Spleen (tissue), 11 donors: ENCODE results near the gene GSDMA. TPM values are rescaled to one million over a fixed set of nuclear protein-coding genes. Genes with fewer than 3 reads are reported as not detected.

Source experiments
- DNase-seq: peaks from one replicate; pipeline ENCODE4 v3.0.0-alpha.2; 2020
- H3K27ac ChIP-seq, 8 donors: fragments of 200-600 bp; sonication (generic) in 7 of 8; 1 replicate in 4 of 8; 2 replicates in 4 of 8; pipeline versions ENCODE4 v1.5.0 to v1.8.0; 2016 to 2021; ENCODE audit warnings: inconsistent platforms in 4 of 8, mild to moderate bottlenecking in 4 of 8, moderate library complexity in 1 of 8
- H3K27me3 ChIP-seq, 7 donors: fragments of 200-600 bp; sonication (generic) in 6 of 7; replicated peaks in 1 of 7; 1 replicate in 4 of 7; 2 replicates in 3 of 7; pipeline versions ENCODE4 v1.5.0 to v1.8.0; 2016 to 2021; ENCODE audit warnings: inconsistent platforms in 3 of 7, mild to moderate bottlenecking in 1 of 7
- H3K36me3 ChIP-seq, 6 donors: fragments of 200-600 bp; sonication (generic) in 5 of 6; 1 replicate in 4 of 6; 2 replicates in 2 of 6; pipeline versions ENCODE4 v1.5.0 to v1.8.0; 2016 to 2021; ENCODE audit warnings: inconsistent platforms in 2 of 6
- H3K4me1 ChIP-seq, 6 donors: fragments of 200-600 bp; sonication (generic) in 5 of 6; 1 replicate in 3 of 6; 2 replicates in 3 of 6; pipeline versions ENCODE4 v1.5.0 to v1.8.0; 2016 to 2021; ENCODE audit warnings: inconsistent platforms in 3 of 6
- H3K4me3 ChIP-seq, 8 donors: fragments of 200-600 bp; sonication (generic) in 7 of 8; 1 replicate in 4 of 8; 2 replicates in 4 of 8; pipeline versions ENCODE4 v1.5.0 to v1.8.0; 2016 to 2021; ENCODE audit warnings: inconsistent platforms in 4 of 8, mild to moderate bottlenecking in 4 of 8, moderate library complexity in 2 of 8
- H3K9me3 ChIP-seq, 8 donors: fragments of 200-600 bp; sonication (generic) in 7 of 8; 1 replicate in 4 of 8; 2 replicates in 4 of 8; pipeline versions ENCODE4 v1.5.0 to v1.8.0; 2016 to 2021; ENCODE audit warnings: inconsistent platforms in 4 of 8
- POLR2A ChIP-seq, 3 donors: fragments of 450-650 bp; IDR thresholded peaks; one replicate each; pipeline ENCODE4 v1.5.1; 2017; ENCODE audit warnings: antibody characterized with exemption in 3 of 3, mild to moderate bottlenecking in 1 of 3
- POLR2AphosphoS5 ChIP-seq, 3 donors: sonication (generic); formaldehyde crosslinking; IDR thresholded peaks; one replicate each; pipeline ENCODE4 v1.5.1; 2017; ENCODE audit warnings: antibody characterized with exemption in 3 of 3
- WGBS, 5 donors: extraction: QIAGEN DNeasy Blood & Tissue Kit in 3 of 5; methylation state at CpG; one replicate each; pipeline versions ENCODE4 v1.1.5 to v1.1.7; 2013 to 2018; 5-methylcytosine and 5-hydroxymethylcytosine counted together
- intact Hi-C: fragments of 100-400 bp; cut with DNase I; formaldehyde crosslinking; loops from one replicate; pipeline ENCODE4 v1.15.0; 2023; ENCODE audit warnings: low total_unique reads
- polyA plus RNA-seq, 3 donors: library from polyadenylated mRNA; stranded (reverse); fragments of 200-250 nt; gene quantifications; one replicate each; pipeline ENCODE4 v1.2.1, GENCODE V29; 2013
- total RNA-seq, 7 donors: library from RNA; depleted of rRNA in 3 of 7; stranded (reverse); fragments of >200 nt in 3 of 7; fragmentation: NEBNext Ultra II Directional in 4 of 7; extraction: Animal tissue kit (Norgen Biotek cat#: 25700) in 4 of 7; gene quantifications; one replicate each; pipeline versions ENCODE4 v1.1.0 to v1.2.1, GENCODE V29; 2016 to 2021
- TF ChIP-seq, protein P1 (sequence below), 11 experiments: fragments of 200-600 bp in 7 of 11; fragments of 450-650 bp in 4 of 11; sonication (generic) in 4 of 11; IDR thresholded peaks in 8 of 11; conservative IDR thresholded peaks in 3 of 11; 1 replicate in 7 of 11; 2 replicates in 4 of 11; pipeline versions ENCODE4 v1.4.0 to v1.8.0; 2016 to 2021; ENCODE audit warnings: antibody characterized with exemption in 11 of 11, inconsistent platforms in 4 of 11, mild to moderate bottlenecking in 1 of 11
- donor health status: healthy with polysubstance abuse.
- donor health status: DM: no; HTN: no; CAD: no; lungs with moderate emphysema.
- donor health status: DM: no; HTN: no; CAD: no.
- donor health status: Bipolar disorder and iron deficiency.
- donor health status: healthy.
- donor health status: DM: no; HTN: no; CAD: no.
- donor health status: DM: yes; HTN: yes; CAD: no.

GSDMA gene
- total and polyA plus RNA-seq, 10 donors: 0.07 to 1.2 (median 0.41) TPM; not detected in 3

DNA sequence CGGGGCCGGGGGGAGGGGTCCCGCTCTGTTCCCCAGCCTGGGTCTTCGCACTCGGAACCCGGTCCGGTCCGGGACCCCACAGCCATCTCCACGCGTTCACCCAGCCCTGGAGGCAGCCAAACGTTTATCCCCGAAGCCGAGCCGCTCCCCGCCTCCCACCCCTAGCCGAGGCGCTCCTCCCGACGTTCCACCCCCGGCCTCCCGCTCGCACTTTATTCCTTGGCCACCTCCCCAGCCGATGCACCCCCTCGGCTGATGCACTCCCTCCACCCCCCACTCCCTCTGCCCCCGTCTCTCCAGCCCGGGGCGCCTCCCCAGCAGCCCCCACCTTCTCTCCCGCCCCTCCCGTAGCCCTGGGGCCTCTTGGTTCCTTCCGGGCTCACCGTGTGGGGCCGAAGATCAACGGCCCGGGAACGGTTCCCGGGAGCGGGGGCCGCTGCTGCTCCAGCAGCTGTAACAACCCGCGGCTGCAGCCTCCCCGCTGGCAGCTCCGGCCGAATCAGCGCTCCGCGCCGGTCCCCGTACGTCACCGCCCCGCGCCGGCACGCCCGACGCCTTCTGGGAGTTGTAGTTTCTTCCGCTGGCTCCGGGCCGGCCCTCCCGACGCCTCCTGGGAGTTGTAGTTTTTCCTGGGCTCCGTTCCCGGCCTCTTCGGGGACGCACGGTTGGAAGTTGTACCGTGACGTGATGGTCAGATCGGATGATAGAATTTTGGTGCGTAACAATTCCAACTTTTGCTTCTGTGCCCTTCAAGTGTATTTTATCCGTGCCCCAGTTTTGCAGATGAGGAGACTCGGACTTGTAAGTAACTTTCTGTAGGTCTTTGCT lies 35.5 kb upstream of the GSDMA start, which contains the start of the genes LRRC3C and ORMDL3:
LRRC3C (plus strand) TSS at position 632 of the 828 bp plus-strand sequence. CDS start 13,792 bp downstream, outside the sequence.
ORMDL3 (minus strand) TSS at position 501 of the 828 bp plus-strand sequence. CDS start 3,398 bp downstream, outside the sequence.
- peaks cover 32 to 75% (median 65%) of the 10 kb centered on the region in 6 donors for H3K4me1 ChIP-seq
- 1 to 2% (median 1%) methylated on average over 61 to 72 of the region's 72 CpGs for WGBS, 5 donors
- peak; percentile 97 for DNase-seq

DNA sequence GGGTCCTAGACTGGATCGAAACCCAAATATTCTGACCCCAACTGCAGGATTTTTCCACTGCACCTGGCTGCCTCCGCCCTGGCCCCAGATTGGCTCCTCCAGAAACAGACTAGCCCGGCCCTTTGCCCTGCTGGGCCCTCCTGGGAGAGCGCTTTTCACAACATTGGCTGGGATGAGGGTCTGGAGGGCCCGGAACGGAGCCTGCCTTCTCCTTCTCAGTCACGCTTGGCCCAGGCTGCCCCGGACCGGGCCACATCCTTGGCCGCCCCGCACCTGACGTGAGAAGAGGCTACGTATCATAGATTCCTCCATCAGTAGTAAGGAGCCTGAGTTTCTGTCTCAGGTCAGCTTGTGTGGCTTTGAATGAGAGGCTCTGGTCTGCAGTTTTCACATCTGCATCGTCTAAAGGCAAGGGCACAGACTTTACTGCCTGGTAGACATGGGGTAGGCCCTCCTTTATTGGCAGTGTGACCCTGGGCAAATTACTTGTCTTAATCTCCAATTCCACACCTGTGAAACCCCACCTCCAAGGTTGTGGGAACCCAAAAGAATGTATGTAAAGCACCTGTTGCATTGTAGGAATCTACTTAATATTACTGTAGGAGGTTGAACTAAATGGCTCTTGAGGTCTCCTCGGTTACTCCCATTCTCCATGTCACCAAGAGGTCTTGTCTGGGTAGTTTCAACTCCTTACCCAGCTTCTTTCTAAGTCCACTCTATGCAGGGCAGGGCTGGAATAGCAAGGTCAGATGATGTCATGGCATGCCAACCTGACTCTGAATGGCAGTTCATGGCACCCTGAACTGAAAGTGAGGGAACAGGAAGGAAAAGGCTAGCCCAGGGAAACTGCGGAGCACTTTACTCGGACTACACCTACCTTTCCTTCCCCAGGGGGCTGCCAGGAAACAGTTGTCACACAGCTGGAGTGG lies 34.6 kb upstream of the GSDMA start:
- TF ChIP-seq POLR2A (IDR thresholded peaks at IDR 0.05) (no peak), POLR2AphosphoS5 (IDR thresholded peaks at IDR 0.05) (peak in 1 of 3 donors; percentile 35)
- TF ChIP-seq, protein P1, sequence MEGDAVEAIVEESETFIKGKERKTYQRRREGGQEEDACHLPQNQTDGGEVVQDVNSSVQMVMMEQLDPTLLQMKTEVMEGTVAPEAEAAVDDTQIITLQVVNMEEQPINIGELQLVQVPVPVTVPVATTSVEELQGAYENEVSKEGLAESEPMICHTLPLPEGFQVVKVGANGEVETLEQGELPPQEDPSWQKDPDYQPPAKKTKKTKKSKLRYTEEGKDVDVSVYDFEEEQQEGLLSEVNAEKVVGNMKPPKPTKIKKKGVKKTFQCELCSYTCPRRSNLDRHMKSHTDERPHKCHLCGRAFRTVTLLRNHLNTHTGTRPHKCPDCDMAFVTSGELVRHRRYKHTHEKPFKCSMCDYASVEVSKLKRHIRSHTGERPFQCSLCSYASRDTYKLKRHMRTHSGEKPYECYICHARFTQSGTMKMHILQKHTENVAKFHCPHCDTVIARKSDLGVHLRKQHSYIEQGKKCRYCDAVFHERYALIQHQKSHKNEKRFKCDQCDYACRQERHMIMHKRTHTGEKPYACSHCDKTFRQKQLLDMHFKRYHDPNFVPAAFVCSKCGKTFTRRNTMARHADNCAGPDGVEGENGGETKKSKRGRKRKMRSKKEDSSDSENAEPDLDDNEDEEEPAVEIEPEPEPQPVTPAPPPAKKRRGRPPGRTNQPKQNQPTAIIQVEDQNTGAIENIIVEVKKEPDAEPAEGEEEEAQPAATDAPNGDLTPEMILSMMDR (IDR thresholded peaks at IDR 0.05 in 8 of 11, conservative IDR thresholded peaks at IDR 0.05 in 3 of 11): peak in 1 of 11 experiments; percentile 3
- Histone ChIP-seq H3K4me3 (peak overlapping the region; percentile 66 to 97 (median 86)), H3K36me3 (peaks cover 0 to 13% (median 10%) of the 10 kb centered on the region in 6 donors), H3K4me1 (peaks cover 32 to 66% (median 58%) of the 10 kb centered on the region in 6 donors), H3K27me3 (no peaks in the 10 kb centered on the region), H3K9me3 (no peaks in the 10 kb centered on the region), H3K27ac (peak overlapping the region; percentile 81 to 93 (median 86))
- intact Hi-C loops: no loop called here
- WGBS, 5 donors: 29 to 40% (median 39%) methylated on average over 17 of the region's 17 CpGs
- peak; percentile 87 for DNase-seq

More for the DNA sequence above, 35.5 kb upstream of the GSDMA start, which contains the start of the genes LRRC3C and ORMDL3:
- intact Hi-C loops: no loop called here
- Histone ChIP-seq H3K27ac (peak within 1 kb of the TSS; percentile 81 to 93 (median 86)), H3K27me3 (no peaks in the 10 kb centered on the region), H3K4me3 (peak within 1 kb of the TSS; percentile 66 to 97 (median 86)), H3K9me3 (no peaks in the 10 kb centered on the region), H3K36me3 (peaks cover under 1 to 22% (median 18%) of the 10 kb centered on the region in 6 donors)
- TF ChIP-seq POLR2AphosphoS5 (IDR thresholded peaks at IDR 0.05): peak; percentile 92 to 97 (median 93)
- TF ChIP-seq, protein P1 (IDR thresholded peaks at IDR 0.05 in 8 of 11, conservative IDR thresholded peaks at IDR 0.05 in 3 of 11): peak in 1 of 11 experiments; percentile 3
- TF ChIP-seq POLR2A (IDR thresholded peaks at IDR 0.05): peak in 2 of 3 donors; percentile 43 to 96

DNA sequence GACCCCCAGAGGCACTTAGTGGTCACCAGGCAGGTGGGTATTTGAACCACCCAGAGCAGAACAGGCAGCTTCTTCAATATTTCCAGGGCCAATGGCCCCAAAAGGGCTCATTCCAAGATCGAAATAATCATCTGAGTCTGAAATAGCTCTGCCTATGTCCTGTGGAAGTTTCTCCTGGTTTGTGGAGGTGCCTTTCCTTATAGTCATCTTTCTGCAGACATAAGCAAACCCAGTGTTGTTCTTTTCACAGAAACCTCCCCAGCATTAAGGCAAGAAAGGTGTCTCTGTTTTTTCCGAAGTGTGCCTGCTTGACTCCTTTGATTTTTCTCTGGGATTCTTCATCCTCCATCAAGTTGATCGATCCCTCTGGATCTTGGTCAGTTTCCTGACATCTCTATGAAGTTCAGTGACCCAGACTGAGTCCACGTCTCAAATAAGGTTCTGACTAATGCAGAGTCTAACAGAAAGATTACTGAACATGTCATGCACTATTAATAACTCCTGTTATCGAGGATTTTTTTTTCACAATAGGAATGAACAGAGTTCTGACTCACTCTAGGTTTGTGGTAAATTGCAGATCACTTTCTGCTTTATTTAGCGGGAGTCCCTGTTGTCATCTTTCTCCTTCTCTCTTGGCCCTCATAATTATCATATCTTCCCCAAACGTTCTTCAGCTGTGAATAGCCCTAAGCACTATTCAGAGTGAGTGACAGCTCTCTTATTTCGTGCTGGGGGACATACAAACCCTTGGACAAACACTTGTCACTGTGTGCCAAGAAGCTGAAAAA lies 33.8 kb upstream of the GSDMA start:
- intact Hi-C loops: no loop called here
- Histone ChIP-seq H3K36me3 (peaks cover 0 to 5% (median under 1%) of the 10 kb centered on the region in 6 donors), H3K4me1 (peaks cover 32 to 60% (median 50%) of the 10 kb centered on the region in 6 donors), H3K9me3 (no peaks in the 10 kb centered on the region), H3K27me3 (no peaks in the 10 kb centered on the region), H3K4me3 (peak overlapping the region in 5 of 8 donors; percentile 74 to 97 (median 95)), H3K27ac (peak overlapping the region; percentile 68 to 93 (median 86))
- 42 to 66% (median 56%) methylated on average over 8 of the region's 8 CpGs for WGBS, 5 donors
- TF ChIP-seq POLR2A (IDR thresholded peaks at IDR 0.05): no peak
- TF ChIP-seq, protein P1 (IDR thresholded peaks at IDR 0.05 in 8 of 11, conservative IDR thresholded peaks at IDR 0.05 in 3 of 11): no peak
- no peak for TF ChIP-seq POLR2AphosphoS5 (IDR thresholded peaks at IDR 0.05)
- no peak for DNase-seq
